Measurements from ENCODE around the gene CMKLR1.

CMKLR1 gene

DNA sequence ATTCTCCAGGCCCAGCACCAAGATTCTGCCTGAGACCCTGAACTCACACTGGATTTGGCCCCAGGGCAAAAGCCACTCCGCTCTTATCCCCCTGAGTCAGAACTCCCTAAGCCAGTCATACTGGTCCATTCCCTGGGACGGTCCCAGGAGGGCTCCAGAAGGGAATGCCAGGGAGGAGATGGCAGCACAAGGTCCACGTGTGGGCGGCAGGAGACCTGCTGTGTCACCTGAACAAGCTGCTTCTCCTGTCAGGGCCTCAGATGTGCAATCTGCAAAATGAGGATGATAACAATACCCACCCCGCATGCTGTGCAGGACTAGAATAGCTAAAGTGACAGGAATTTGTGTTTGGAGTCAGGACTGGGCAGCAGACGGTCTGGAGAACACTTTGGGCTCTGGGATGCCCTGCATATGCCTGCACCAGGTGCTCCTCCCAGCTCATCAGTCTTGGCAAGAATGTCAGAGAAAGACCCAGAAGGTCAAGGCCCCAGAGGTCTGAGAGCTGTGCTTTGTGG lies 40.3 kb downstream of the CMKLR1 start:
- DNase-seq (ENCODE audit: low read depth), result no peak

DNA sequence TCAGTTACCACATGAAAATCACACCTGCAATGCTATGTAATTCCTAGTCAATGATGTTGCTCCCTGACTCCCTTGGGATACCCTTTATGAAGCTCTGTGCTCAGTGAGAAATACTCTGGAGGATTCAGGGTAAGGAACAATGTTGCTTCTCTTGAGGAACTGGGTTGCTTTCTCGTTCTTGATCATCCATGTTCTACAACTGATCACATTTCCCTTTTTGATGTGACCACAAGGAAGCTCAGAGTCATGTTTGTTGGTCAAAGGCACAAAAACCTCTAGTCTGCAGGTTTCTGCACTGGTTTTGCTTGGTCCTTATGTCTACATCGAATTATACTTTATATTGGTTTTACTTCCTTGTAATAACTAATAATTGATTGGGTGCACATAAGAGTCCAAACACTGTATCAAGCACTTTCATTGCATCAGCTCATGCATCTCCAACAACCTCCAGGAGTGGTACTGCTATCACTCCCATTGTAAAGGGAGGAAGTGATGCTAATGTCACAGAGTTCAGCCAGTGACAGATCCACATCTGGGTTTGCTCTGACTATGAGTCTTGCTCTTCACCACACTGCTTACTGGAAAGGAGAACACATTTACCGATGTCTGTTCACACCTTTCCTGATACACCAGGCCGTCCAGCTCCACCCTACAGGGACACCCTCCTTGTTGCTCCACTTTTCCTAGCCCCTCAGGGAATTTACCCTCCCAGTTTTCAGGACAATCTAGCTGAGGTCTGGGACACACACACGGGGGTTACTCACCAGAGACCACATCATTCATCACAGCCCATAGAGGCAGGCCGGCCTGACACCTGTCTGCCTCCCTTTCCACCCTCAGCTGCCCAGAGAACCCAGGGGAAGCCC lies 41.0 kb downstream of the CMKLR1 start:
- no peak for DNase-seq (ENCODE audit: low read depth)

DNA sequence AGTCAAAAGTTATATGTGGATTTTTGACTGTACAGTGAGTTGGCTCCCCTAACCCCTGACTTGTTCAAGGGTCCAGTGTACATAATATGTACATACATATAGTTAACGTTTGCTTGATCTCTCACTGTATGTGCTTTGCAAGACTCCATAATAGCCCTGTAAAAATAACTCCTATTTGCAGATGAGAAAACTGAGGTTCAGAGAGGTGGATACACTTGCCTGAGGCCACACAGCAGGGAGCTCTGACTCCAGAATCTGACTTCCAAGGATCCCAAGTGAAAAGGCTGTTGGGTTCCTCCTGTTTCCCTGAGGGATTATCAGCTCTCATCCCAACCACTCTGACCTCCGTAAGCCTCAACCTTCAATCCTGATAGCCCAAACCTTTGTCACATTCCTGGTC lies 41.7 kb downstream of the CMKLR1 start:
- no peak for DNase-seq (ENCODE audit: low read depth)

DNA sequence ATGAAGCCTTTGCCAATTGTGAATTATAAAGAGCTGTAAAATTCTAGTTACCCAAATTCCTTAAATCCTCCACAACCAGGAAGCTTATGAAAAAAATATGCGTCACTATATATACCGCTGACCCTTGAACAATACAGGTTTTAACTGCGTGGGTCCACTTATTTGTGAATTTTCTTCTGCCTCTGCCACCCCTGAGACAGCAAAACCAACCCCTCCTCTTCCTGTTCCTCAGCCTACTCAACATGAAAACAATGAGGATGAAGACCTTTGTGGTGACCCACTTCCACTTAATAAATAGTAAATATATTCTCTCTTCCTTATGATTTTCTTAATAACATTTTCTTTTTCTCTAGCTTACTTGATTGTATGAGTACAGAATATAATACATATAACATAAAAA lies 42.2 kb downstream of the CMKLR1 start:
- no peak for DNase-seq (ENCODE audit: low read depth)

DNA sequence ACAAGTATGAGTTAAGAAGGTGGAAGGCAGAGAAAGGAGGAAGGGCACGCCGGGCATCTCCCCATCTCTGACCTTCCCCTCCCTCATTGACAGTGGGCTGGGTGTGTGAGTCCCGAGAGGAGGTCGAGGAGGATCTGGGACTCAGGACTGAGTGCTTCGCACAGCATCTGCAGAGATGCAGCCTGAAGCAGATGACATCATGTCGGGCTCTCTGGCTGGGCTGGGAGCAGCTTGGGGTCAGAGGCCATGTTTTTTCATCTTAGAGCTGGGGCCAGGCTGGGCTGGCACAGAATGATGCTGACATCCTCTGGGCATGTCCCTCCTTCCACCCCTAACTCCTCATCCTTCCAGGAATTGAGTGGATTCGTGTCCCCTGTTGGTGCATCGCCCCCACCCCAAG lies 43.5 kb downstream of the CMKLR1 start:
- no peak for DNase-seq (ENCODE audit: low read depth)

DNA sequence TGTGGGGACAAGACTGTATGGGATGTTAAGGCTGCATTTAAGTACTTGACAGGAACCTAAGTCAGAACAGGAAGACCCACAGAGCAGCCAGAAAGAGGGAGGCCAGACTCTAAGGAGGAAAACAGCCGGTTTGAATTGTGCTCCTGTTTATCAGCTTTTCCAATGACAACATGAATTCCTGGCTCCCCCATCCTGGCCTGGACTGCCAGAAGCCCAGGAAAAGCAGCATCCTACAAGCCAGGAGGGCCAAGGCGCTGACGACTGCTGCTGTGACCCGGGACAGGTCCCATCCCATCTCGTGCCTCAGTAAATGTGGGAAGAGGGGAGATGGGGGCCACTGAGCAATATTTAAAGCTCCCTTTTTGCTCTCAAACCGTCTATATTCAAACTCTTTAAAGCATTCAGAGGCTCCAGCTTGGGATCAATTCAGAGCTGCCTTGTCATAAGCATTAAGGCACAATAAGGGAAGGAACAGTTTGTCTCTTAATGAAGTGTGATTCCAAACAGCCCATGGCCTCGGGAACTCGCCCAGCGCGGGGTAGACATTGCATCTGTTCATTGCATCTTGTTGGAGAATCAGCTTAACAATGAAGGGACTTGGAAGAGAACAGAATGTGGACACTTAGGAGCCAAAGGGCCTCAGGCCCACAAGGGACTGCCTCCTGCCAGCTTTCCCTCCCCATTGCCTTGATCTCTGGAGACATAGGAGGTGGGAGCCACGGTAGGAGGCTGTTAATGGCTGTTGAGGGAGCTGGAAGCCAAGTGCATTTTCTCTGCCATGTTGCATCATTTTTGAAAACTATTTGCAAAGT lies 49.6 kb downstream of the CMKLR1 start:
- DNase-seq (ENCODE audit: low read depth), result no peak

DNA sequence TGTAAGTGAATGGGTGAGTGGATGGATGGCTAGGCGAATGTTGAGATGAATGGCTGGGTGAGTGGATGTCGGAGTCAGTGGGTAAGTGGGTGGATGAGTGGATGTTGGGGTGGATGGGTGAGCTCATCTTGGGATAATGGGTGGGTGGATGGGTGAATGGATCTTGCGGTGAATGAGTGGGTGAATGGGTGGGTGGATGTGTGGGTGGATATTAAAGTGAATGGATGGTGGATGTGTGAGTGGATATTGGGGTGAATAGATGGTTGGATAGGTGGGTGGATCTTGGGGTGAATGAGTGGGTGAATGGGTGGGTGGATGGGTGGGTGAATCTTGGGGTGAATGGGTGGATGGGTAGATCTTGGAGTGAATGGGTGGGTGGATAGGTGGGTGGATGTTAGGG lies 51.9 kb downstream of the CMKLR1 start:
- DNase-seq (ENCODE audit: low read depth), result no peak

DNA sequence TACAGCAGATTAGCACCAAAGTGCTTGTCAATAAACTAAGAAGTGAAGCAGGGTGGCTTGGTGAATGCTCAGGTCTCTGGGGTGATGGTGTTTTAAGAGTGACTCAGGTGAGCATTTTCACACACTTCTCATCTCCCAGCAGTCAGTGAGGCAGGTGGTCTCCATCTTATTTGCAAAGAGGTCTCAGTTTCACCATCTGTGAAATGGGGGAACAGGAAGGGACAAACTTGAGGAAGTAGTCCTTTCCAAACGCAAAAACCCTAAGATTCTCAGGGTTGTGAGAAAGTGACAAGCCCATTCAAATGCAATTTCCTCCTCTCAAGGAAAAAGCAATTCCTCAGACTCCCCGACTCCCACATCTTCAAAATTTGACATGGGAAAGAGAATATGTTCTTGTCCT lies 54.1 kb downstream of the CMKLR1 start:
- no peak for DNase-seq (ENCODE audit: low read depth)

DNA sequence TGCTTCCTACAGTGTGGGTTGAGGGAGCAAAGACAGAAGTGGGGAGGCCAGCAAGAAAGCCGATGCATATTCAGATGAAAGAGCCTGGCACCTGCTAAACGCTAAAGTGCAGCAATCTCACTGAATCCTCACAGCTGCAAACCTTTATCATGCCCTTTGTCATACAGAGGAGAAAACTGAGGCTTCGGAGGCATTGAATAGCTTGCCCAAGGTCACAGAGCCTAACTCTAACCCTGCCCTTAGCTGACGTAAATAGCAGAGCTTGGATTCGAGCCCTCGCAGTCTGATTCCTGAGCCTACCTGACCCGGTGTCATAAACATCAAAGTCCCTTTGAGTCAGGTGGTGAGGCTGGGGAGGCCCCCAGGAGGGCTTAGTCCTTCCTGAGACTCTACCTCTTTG lies 54.9 kb downstream of the CMKLR1 start:
- no peak for DNase-seq (ENCODE audit: low read depth)

DNA sequence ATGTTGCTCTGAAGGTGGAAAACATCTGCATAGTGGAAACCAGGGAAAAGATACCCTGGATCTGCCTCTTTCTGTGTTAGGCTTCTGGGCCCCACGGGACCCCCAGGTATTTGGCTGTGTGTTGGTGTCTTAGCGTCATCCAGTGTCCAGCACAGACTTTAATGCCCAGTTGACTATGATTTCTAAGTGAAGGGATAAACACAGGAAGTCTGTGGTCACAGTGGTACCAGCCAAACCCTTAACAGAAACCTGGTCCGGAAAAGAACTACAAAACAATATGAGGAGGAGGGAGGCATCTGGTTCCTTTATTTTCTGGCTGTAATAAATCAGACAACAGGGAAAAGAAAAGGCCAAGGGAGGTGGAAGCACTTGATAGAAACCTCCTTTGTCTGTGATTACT lies 56.4 kb downstream of the CMKLR1 start:
- DNase-seq (ENCODE audit: low read depth), result no peak

DNA sequence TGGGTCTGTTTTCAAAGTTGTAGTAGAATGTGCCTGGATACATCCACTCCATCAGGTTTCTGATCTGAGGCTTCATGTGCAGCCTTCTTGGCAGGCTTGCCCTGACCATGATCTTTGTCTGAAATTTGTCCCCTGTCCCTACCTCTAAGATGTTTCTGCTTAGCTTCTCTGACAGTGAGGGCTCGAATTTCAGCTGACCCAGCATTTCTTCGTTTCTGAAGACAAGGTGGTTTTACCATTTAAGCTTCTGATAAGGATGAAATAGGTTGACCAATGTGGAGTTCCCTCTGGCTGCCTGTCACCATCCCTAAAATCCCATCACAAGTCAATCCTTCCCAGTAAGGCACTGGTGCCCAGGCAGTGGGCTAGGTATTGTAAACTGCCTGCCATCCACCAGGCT lies 57.0 kb downstream of the CMKLR1 start:
- DNase-seq (ENCODE audit: low read depth), result no peak

DNA sequence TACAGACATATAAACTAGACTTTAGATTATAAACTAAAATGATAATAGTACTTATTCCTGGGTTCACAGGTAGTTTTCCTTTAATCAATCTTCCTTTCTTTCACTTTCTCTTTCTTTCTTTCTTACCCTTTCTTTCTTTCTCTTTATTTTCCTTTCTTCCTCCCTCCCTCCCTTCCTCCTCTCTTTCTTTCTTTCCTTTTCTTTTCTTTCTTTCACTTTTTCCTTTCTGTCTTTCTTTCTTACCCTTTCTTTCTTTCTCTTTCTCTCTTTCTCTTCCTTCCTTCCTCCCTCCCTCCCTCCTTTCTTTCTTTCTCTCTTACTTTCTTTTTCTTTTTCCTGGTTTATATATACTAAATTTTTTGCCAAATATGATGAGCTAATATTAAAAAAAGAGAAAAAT lies 61.5 kb downstream of the CMKLR1 start:
- no peak for DNase-seq (ENCODE audit: low read depth)

DNA sequence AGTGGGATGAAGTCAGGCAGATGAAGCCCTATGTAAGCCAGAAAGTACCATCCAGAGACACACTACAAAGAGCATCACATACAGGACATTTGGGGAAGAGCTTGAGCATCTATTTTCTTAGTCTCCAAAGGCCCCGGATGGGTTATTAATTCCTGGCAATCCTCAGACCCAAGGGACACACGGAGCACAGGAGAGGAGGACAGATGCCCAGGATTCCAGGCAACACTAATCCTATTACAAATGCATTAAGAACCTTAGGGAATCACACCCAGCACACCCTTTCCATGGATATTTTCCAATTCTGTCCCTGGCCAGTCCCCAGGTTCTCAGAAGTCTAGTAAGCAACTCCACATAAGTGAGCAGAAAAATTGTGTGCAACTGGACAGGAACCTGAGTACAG lies 65.9 kb downstream of the CMKLR1 start:
- DNase-seq (ENCODE audit: low read depth), result no peak

DNA sequence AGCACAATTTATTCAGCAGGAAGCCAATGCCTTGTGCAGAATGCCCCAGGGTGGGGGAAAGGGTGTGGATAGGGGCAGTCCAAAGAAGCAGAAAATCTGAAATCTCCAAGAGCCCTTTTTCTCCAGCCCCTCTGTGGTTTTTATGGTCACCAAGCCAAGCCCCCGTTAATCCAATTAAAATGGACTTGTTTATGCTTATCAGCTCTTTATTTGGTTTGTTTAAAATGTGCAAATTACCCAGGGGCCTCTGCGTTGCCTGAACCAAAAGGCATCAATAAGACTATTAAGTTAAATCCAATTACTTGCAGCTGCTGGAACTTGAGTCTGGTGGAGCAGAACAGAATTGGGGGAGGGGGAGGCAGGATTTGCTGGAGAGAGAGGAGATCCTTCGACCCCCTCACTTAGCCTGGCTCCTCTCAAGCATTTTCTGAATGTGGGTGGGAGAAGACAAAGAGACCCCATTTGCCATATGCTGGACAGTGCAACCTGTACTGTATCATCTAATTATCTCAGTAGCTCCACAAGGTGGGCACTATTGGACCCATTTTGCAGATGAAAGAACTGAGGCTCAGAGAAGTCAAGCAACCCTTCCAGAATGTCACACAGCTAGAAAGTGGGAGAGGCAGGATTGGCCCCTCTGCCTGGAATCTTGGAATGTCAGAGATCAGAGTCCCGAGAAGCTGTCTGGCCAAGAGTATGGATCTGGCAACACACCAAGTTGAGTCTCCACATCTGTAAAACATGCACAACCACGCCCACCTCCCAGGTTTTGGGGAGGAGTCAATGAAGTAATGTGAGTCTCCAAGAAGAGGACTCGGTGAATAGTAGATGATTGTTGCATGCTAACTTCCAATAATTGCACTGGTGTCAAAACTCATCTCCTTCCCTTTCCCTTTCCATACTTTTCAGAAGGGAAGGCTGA lies 66.9 kb downstream of the CMKLR1 start:
- DNase-seq (ENCODE audit: low read depth), result no peak

DNA sequence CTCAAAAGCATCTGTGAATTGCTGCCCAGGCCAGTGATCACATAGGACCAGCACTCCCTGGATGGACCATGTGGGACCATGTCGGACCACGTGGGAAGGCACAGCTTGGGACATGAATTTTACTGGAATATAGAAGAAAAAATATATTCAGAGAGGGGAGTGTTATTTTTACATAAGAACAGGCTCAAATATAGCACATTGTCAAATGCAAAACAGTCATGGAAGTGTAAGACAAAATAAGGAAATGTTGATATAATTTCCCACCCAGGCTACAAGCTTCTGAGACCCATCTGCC lies 68.3 kb downstream of the CMKLR1 start:
- no peak for DNase-seq (ENCODE audit: low read depth)

DNA sequence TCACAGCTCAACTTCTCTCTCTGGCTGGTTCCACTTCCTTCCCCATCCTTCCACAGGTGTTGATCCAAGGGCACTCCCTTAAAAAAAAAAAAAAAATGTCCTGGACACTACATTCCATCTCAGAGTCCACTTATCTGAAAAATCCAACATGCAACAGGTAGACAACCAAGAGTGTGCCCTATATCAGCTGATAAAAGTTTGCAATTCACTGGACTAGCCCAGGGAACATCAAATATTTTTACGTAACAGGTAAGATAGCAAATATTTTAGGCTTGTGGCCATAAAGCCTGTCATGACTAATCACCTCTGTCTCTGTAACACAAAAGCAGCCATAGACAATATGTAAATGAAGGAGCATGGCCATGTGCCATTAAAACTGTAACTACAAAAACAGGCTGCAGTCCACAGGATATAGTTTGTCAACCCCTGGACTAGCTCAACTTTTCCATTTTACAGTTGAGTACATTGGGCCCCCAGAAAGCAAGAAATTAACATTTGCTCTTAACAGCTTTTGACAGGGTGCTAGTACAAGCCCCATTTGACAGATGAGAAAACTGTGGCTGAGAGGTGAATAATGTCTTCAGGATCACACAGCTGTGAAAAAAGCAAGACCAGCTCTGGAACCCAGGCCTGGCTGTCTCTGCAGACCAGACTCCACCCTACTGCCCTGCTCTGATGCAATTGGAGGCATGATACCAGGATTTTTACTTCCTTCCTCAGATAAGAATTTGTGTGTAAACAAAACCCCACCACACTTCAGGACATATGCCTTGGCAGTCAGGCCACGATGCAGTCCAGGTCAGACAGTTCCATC lies 68.9 kb downstream of the CMKLR1 start:
- no peak for DNase-seq (ENCODE audit: low read depth)

DNA sequence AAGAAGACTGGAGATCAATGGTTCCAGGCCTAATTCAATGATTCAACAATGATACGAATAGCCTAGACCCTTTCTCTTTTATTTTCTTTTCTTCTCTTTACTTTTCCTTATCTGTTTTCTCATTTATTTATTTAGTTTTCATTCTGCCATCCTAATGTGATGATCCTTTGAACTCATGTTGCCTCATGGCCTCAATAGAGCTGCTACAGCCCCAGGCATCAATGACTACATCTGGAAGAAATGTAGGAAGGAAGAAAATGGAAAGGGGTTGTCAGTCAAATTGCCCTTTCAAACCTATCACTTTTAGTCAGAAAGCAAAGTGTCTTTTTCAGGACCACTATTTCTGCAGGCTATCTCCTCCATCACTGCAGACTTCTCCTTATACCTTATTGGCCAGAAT lies 69.9 kb downstream of the CMKLR1 start:
- DNase-seq (ENCODE audit: low read depth), result no peak

DNA sequence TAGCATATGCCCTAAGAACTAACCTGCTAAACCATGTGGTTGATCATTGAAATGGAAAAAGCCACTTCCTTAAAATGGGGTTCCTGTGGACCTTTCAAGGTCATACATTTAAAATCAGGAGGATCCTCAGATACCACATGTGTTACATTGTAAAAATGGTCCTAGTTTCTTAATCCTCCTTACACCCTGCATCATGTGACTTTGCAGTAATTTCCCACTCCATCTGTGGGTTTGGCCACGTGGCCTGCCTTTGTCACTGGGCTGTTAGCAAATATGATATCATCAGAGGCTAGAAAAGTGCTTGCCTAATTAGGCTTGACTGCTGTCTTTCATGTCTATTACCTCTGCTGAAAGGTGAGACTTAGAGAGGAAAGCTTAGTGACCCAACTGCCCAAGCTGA lies 70.7 kb downstream of the CMKLR1 start:
- DNase-seq (ENCODE audit: low read depth), result no peak

DNA sequence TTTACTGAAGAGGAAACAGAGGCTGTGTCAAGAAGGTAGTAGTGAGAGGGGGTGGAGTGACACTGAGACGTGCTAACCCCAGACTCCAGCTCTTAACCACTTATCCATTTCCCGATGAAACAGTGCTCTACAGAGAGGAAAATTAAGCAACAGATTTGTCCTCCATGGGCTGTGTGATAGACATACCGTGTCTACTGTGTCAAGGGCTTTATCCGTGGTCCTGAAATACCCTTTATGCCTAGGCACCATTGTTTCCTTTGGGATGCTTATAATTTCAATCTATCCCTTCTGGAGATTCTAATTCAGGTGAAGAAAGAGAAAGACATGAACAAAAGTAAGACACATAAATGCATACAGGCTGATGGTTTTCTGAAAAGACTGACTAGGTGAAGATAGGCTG lies 71.7 kb downstream of the CMKLR1 start:
- DNase-seq (ENCODE audit: low read depth), result no peak

DNA sequence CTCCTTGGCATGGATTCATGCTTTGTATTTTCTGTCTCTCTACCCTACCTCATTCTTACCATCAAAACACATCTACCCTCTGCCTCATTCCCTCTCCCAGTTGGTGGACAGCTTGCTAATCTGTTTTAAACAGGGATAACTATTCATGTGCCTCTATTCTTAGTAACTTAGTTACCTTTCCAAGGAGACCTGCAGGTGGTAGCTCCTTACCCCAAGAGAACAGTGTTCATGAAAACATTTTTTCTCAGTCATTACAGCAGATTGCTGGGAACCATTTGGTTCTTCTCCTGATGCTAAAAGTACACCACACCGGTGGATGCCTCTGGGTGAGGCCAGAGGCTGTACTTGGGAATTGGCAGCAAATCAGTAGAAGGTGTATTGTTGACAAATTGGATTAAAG lies 73.0 kb downstream of the CMKLR1 start:
- no peak for DNase-seq (ENCODE audit: low read depth)

DNA sequence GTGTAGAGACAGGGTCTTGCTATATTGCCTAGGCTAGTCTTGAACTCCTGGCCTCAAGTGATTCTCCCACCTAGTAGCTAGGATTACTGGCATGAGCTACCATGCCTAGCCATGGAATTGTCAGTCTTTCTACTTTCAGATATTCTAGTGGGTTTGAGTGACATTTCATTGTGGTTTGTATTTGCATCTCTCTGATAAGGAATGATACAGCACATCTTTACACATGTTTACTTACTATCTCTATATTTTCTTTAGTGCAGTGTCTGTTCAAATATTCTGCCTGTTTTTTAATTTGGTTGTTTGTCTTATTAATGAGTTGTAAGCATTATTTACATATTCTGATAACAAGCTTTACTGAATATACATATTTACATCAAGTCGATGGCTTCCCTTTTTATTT lies 73.6 kb downstream of the CMKLR1 start:
- DNase-seq (ENCODE audit: low read depth), result no peak

DNA sequence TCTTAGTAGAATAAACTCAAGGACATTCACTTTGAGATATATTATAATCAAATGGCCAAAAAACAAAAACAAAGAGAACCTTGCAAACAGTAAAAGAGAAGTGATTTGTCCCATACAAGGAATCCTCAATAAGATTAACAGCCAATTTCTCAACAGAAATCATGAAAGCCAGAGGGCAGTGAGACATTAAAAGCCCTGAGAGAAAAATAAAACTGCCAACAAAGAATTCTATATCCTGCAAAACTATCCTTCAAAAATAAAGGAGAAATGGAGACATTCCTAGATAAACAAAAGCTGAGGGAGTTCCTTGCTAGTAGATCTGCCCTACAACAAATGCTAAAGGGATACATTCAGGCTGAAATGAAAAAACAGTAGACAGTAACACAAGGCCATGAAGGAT lies 78.1 kb downstream of the CMKLR1 start:
- DNase-seq (ENCODE audit: low read depth), result no peak
